Breast epithelium (tissue), 4 donors: ENCODE data around the gene SRCAP. TPM values are rescaled to one million over a fixed set of nuclear protein-coding genes. Genes with fewer than 3 reads are reported as not detected.

Experiments used
- DNase-seq, 2 donors: peaks; one replicate each; pipeline ENCODE4 v3.0.0-alpha.2; 2019; ENCODE audit warnings: low spot score in 2 of 2
- H3K27ac ChIP-seq, 2 donors: fragments of 200-600 bp; sonication (generic) in 1 of 2; one replicate each; pipeline ENCODE4 v1.5.1; 2016 to 2019; ENCODE audit warnings: mild to moderate bottlenecking in 1 of 2
- H3K27me3 ChIP-seq, 2 donors: fragments of 200-600 bp; sonication (generic) in 1 of 2; one replicate each; pipeline versions ENCODE4 v1.5.1 to v1.6.0; 2017 to 2019; ENCODE audit warnings: control low read depth in 1 of 2, mild to moderate bottlenecking in 1 of 2
- H3K36me3 ChIP-seq: fragments of 200-600 bp; one replicate; pipeline ENCODE4 v1.5.1; 2019
- H3K4me1 ChIP-seq, 2 donors: fragments of 200-600 bp; sonication (generic); one replicate each; pipeline ENCODE4 v1.5.1; 2016 to 2019; ENCODE audit warnings: control low read depth in 1 of 2
- H3K4me3 ChIP-seq, 3 donors: fragments of 200-600 bp; sonication (generic); 1 replicate in 2 of 3; 2 replicates in 1 of 3; pipeline ENCODE4 v1.5.1; 2016 to 2019; ENCODE audit warnings: mild to moderate bottlenecking in 3 of 3, moderate library complexity in 2 of 3
- H3K9me3 ChIP-seq, 2 donors: fragments of 200-600 bp; sonication (generic) in 1 of 2; one replicate each; pipeline ENCODE4 v1.5.1; 2016 to 2019; ENCODE audit warnings: control low read depth in 1 of 2
- POLR2A ChIP-seq: fragments of 450-650 bp; IDR thresholded peaks from one replicate; pipeline ENCODE4 v1.6.1; 2016; ENCODE audit warnings: antibody characterized with exemption, mild to moderate bottlenecking, moderate library complexity
- POLR2AphosphoS5 ChIP-seq, 3 donors: sonication (generic); formaldehyde crosslinking; IDR thresholded peaks; one replicate each; pipeline ENCODE4 v1.6.1; 2017; ENCODE audit warnings: antibody characterized with exemption in 3 of 3
- intact Hi-C: fragments of 100-400 bp; cut with DNase I; formaldehyde crosslinking; loops from one replicate; pipeline ENCODE4 v1.15.1; 2023; ENCODE audit warnings: low total_unique reads
- total RNA-seq, 3 donors: library from RNA; depleted of rRNA; stranded (reverse); fragments of >200 nt; gene quantifications; one replicate each; pipeline ENCODE4 v1.1.0, GENCODE V29; 2016
- TF ChIP-seq, protein P1 (sequence below), 3 donors: fragments of 450-650 bp; IDR thresholded peaks; one replicate each; pipeline ENCODE4 v1.5.1; 2016 to 2017; ENCODE audit warnings: antibody characterized with exemption in 3 of 3, mild to moderate bottlenecking in 3 of 3, moderate library complexity in 3 of 3

Gene SRCAP
- total RNA-seq, 3 donors from 2014 or later: 19.0 to 24.9 (median 20.8) TPM

- TF ChIP-seq, protein P1, sequence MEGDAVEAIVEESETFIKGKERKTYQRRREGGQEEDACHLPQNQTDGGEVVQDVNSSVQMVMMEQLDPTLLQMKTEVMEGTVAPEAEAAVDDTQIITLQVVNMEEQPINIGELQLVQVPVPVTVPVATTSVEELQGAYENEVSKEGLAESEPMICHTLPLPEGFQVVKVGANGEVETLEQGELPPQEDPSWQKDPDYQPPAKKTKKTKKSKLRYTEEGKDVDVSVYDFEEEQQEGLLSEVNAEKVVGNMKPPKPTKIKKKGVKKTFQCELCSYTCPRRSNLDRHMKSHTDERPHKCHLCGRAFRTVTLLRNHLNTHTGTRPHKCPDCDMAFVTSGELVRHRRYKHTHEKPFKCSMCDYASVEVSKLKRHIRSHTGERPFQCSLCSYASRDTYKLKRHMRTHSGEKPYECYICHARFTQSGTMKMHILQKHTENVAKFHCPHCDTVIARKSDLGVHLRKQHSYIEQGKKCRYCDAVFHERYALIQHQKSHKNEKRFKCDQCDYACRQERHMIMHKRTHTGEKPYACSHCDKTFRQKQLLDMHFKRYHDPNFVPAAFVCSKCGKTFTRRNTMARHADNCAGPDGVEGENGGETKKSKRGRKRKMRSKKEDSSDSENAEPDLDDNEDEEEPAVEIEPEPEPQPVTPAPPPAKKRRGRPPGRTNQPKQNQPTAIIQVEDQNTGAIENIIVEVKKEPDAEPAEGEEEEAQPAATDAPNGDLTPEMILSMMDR (IDR thresholded peaks at IDR 0.05): no peak
- TF ChIP-seq POLR2AphosphoS5 (IDR thresholded peaks at IDR 0.05): no peak
- TF ChIP-seq POLR2A: no peak
- intact Hi-C loops: no loop called here
- no peaks in the 10 kb centered on the region for H3K27me3 ChIP-seq
- H3K36me3 ChIP-seq: peaks cover 8% of the 10 kb centered on the region
- H3K4me1 ChIP-seq: no peaks in the 10 kb centered on the region
- H3K4me3 ChIP-seq: peak overlapping the region; percentile 70 to 88 (median 77)
- no peak for DNase-seq
- H3K9me3 ChIP-seq: no peaks in the 10 kb centered on the region
- H3K27ac ChIP-seq: peak overlapping the region; percentile 80 to 93
Measured at GRCh38 chr16:30774367-30775130, 75.6 kb downstream of the SRCAP start.

GRCh38 chr16:30775131-30775391 is 76.1 kb downstream of the SRCAP start:
- Histone ChIP-seq H3K36me3 (peaks cover 8% of the 10 kb centered on the region), H3K4me3 (peak overlapping the region; percentile 70 to 88 (median 77)), H3K27ac (peak overlapping the region; percentile 80 to 93), H3K9me3 (no peaks in the 10 kb centered on the region), H3K4me1 (no peaks in the 10 kb centered on the region), H3K27me3 (no peaks in the 10 kb centered on the region)
- TF ChIP-seq, protein P1 (IDR thresholded peaks at IDR 0.05): no peak
- no peak for TF ChIP-seq POLR2AphosphoS5 (IDR thresholded peaks at IDR 0.05)
- TF ChIP-seq POLR2A: no peak
- no peak for DNase-seq
- intact Hi-C loops: no loop called here

DNA sequence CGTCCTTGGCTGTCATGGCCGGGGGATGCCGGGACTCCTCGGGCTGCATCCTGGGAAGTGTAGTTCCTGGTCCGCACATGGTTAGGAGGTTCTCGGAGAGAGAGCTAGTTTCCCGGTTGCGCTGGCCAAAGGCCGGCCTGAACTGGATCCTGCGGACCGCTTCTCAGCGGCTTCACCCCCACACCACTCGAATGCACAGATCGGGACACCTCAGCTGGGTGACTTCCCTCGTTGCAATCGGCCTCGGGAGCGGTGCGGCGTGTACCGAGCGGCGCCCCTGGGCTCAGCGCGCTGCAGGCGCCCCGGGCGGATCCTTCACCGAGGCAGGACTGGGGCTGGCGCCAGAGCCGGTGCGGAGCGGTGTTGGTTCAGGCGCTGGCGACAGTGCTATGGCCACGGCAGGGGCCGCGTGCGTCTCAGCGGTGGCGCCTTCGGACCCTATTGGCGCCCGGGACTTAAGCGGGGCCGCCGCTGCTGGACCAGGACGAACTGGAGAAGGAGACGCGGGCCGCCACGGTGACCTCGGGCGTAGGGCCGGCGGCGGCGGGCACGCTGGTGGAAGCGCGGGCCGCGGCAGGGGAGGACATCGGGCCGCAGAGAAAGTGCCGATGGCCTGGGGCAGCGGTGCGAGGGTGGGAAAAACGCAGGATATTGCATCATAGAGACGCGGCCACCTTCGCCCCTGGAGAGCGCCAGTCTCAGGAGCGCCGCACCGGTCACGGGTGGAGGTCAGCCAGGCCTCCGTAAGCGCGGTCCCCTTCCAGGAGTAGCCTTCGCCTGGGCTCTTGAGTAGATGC is 76.6 kb downstream of the SRCAP start:
- H3K4me3 ChIP-seq: peak overlapping the region; percentile 70 to 88 (median 77)
- H3K4me1 ChIP-seq: no peaks in the 10 kb centered on the region
- H3K27ac ChIP-seq: peak overlapping the region; percentile 80 to 93
- no peaks in the 10 kb centered on the region for H3K9me3 ChIP-seq
- peaks cover 8% of the 10 kb centered on the region for H3K36me3 ChIP-seq
- H3K27me3 ChIP-seq: no peaks in the 10 kb centered on the region
- peak; percentile 13 for TF ChIP-seq POLR2A
- TF ChIP-seq, protein P1 (IDR thresholded peaks at IDR 0.05): no peak
- peak; percentile 69 to 85 (median 69) for TF ChIP-seq POLR2AphosphoS5 (IDR thresholded peaks at IDR 0.05)
- DNase-seq: peak; percentile 74 to 82
- intact Hi-C loops: no loop called here

DNA sequence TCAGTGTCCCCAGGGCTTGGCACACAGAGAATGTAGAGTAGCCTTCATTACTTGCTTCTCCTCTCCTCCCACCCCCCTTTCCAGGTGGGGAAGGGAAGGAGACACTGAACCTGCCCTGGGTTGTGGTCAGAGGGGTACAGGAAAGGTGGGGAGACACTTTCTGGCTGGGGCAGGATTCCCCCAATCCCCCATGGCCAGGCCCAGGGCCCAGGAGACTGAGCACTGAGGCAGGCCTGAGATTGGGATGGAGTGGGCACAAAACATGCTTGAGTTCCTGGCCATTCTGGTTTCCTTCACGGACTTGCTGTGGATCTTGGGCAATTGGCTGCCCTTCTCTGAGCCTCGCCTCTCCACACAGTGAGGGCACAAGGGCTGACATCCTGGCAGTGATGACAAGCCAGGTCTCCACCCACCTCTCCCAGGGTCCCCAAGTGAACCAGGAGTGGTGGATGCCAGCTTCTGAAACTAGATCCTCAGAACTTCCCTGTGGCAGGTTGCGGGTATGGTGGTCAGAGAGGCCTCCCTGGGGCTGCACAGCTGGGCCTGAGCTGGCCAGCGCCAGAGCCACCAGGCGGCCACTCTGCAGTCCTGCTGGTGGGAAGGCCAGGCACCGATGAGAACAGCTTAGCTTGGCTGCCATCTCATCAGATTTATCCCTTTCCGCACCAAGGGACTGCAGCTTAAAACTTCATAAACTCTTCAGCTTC is 78.8 kb downstream of the SRCAP start:
- H3K36me3 ChIP-seq: peaks cover under 1% of the 10 kb centered on the region
- H3K9me3 ChIP-seq: no peaks in the 10 kb centered on the region
- H3K4me3 ChIP-seq: no peak overlapping the region
- H3K4me1 ChIP-seq: no peaks in the 10 kb centered on the region
- intact Hi-C loops: no loop called here
- H3K27ac ChIP-seq: peak overlapping the region; percentile 26 to 66
- H3K27me3 ChIP-seq: no peaks in the 10 kb centered on the region
- TF ChIP-seq, protein P1 (IDR thresholded peaks at IDR 0.05): no peak
- no peak for DNase-seq
